ENCODE data around the gene COLGALT1. TPM values are rescaled to one million over a fixed set of nuclear protein-coding genes. Genes with fewer than 3 reads are reported as not detected.

Gene COLGALT1
- total RNA-seq, 1 donor from 2014 or later: 74.2 TPM

- no peak overlapping the region for H3K4me3 ChIP-seq (ENCODE audit: low read depth, low read length)
- H3K36me3 ChIP-seq (ENCODE audit: control insufficient read depth, insufficient read depth, low read length): peaks cover 10% of the 10 kb centered on the region
- DNase-seq (ENCODE audit: low read depth) (no peak), FAIRE-seq (no peak)
- no peaks in the 10 kb centered on the region for H3K27me3 ChIP-seq (ENCODE audit: control insufficient read depth, insufficient read depth, low read length)
- no peak for TF ChIP-seq CTCF (IDR thresholded peaks at IDR 0.05; ENCODE audit: insufficient read depth, low read length, severe bottlenecking)
These were observed 1.5 kb downstream of the COLGALT1 start for GRCh38 chr19:17556995-17557394.

GRCh38 chr19:17557466-17557865, 2.0 kb downstream of the COLGALT1 start:
- H3K27me3 ChIP-seq (ENCODE audit: control insufficient read depth, insufficient read depth, low read length): no peaks in the 10 kb centered on the region
- peaks cover 10% of the 10 kb centered on the region for H3K36me3 ChIP-seq (ENCODE audit: control insufficient read depth, insufficient read depth, low read length)
- no peak overlapping the region for H3K4me3 ChIP-seq (ENCODE audit: low read depth, low read length)
- no peak for DNase-seq (ENCODE audit: low read depth)
- no peak for TF ChIP-seq CTCF (IDR thresholded peaks at IDR 0.05; ENCODE audit: insufficient read depth, low read length, severe bottlenecking)
- no peak for FAIRE-seq

- no peak for FAIRE-seq
- Histone ChIP-seq H3K27me3 (ENCODE audit: control insufficient read depth, insufficient read depth, low read length) (no peaks in the 10 kb centered on the region), H3K36me3 (ENCODE audit: control insufficient read depth, insufficient read depth, low read length) (peaks cover 11% of the 10 kb centered on the region), H3K4me3 (ENCODE audit: low read depth, low read length) (no peak overlapping the region)
- DNase-seq (ENCODE audit: low read depth): peak; percentile 78
- TF ChIP-seq CTCF (IDR thresholded peaks at IDR 0.05; ENCODE audit: insufficient read depth, low read length, severe bottlenecking): no peak
These were observed 4.8 kb downstream of the COLGALT1 start for GRCh38 chr19:17560205-17560595.

GRCh38 chr19:17562097-17562496, 6.6 kb downstream of the COLGALT1 start:
- DNase-seq (ENCODE audit: low read depth): no peak
- Histone ChIP-seq H3K27me3 (ENCODE audit: control insufficient read depth, insufficient read depth, low read length) (no peaks in the 10 kb centered on the region), H3K4me3 (ENCODE audit: low read depth, low read length) (no peak overlapping the region), H3K36me3 (ENCODE audit: control insufficient read depth, insufficient read depth, low read length) (peaks cover 15% of the 10 kb centered on the region)
- no peak for FAIRE-seq
- no peak for TF ChIP-seq CTCF (IDR thresholded peaks at IDR 0.05; ENCODE audit: insufficient read depth, low read length, severe bottlenecking)

GRCh38 chr19:17562561-17562960, 7.1 kb downstream of the COLGALT1 start:
- Histone ChIP-seq H3K36me3 (ENCODE audit: control insufficient read depth, insufficient read depth, low read length) (peaks cover 19% of the 10 kb centered on the region), H3K4me3 (ENCODE audit: low read depth, low read length) (no peak overlapping the region), H3K27me3 (ENCODE audit: control insufficient read depth, insufficient read depth, low read length) (no peaks in the 10 kb centered on the region)
- TF ChIP-seq CTCF (IDR thresholded peaks at IDR 0.05; ENCODE audit: insufficient read depth, low read length, severe bottlenecking): no peak
- DNase-seq (ENCODE audit: low read depth): no peak
- no peak for FAIRE-seq

GRCh38 chr19:17564781-17565180, 9.3 kb downstream of the COLGALT1 start:
- no peak for TF ChIP-seq CTCF (IDR thresholded peaks at IDR 0.05; ENCODE audit: insufficient read depth, low read length, severe bottlenecking)
- peak; percentile 13 for FAIRE-seq

More at GRCh38 chr19:17564781-17565180, 9.3 kb downstream of the COLGALT1 start:
- DNase-seq (ENCODE audit: low read depth): no peak
- Histone ChIP-seq H3K27me3 (ENCODE audit: control insufficient read depth, insufficient read depth, low read length) (no peaks in the 10 kb centered on the region), H3K36me3 (ENCODE audit: control insufficient read depth, insufficient read depth, low read length) (peaks cover 24% of the 10 kb centered on the region), H3K4me3 (ENCODE audit: low read depth, low read length) (no peak overlapping the region)
